Aorta (tissue), 5 donors: ENCODE results near the gene TNIK. TPM values are rescaled to one million over a fixed set of nuclear protein-coding genes. Genes with fewer than 3 reads are reported as not detected.

Experiments
- ATAC-seq: fragments of 200-7000 bp; cut with Tn5 transposase; one replicate; pipeline ENCODE4 v1.9.1; 2022; ENCODE audit warnings: moderate library complexity; ENCODE audit not compliant: low FRiP score
- DNase-seq, 2 donors: peaks; one replicate each; pipeline ENCODE4 v3.0.0-alpha.2; 2020
- H3K27ac ChIP-seq, 2 donors: one replicate each; pipeline ENCODE4 v1.5.1; 2013; ENCODE audit warnings: low read length in 2 of 2, mild to moderate bottlenecking in 2 of 2, moderate library complexity in 2 of 2, control low read depth in 1 of 2, inconsistent platforms in 1 of 2, low read depth in 1 of 2
- H3K27me3 ChIP-seq, 2 donors: one replicate each; pipeline ENCODE4 v1.6.1; 2013; ENCODE audit warnings: control low read depth in 1 of 2, low read length in 1 of 2, mild to moderate bottlenecking in 1 of 2, moderate library complexity in 1 of 2; ENCODE audit not compliant: insufficient read depth in 2 of 2, control insufficient read depth in 1 of 2
- H3K36me3 ChIP-seq, 2 donors: one replicate each; pipeline ENCODE4 v1.6.1; 2013; ENCODE audit warnings: control low read depth in 1 of 2, low read length in 1 of 2, mild to moderate bottlenecking in 1 of 2; ENCODE audit not compliant: insufficient read depth in 2 of 2, control insufficient read depth in 1 of 2
- H3K4me1 ChIP-seq, 2 donors: one replicate each; pipeline ENCODE4 v1.6.1; 2013; ENCODE audit warnings: low read length in 2 of 2, control low read depth in 1 of 2, mild to moderate bottlenecking in 1 of 2, moderate library complexity in 1 of 2; ENCODE audit not compliant: insufficient read depth in 2 of 2, control insufficient read depth in 1 of 2
- H3K4me3 ChIP-seq, 2 donors: one replicate each; pipeline ENCODE4 v1.5.1; 2013; ENCODE audit warnings: low read length in 2 of 2, control low read depth in 1 of 2, mild to moderate bottlenecking in 1 of 2
- H3K9me3 ChIP-seq: one replicate; pipeline ENCODE4 v1.6.1; 2013; ENCODE audit warnings: mild to moderate bottlenecking, low read length; ENCODE audit not compliant: control insufficient read depth
- WGBS, 2 donors: extraction: QIAGEN DNeasy Blood & Tissue Kit; methylation state at CpG; one replicate each; pipeline ENCODE4 v1.1.7; 2013; 5-methylcytosine and 5-hydroxymethylcytosine counted together
- intact Hi-C, 2 donors: fragments of 100-400 bp; cut with DNase I; formaldehyde crosslinking; loops; one replicate each; pipeline versions ENCODE4 v1.14.2 to v1.15.0; 2022
- polyA plus RNA-seq, 2 donors: library from polyadenylated mRNA; stranded (reverse); fragments of 200-250 nt; gene quantifications; one replicate each; pipeline ENCODE4 v1.2.3, GENCODE V29; 2013
- total RNA-seq, 2 donors: library from RNA; stranded (reverse); fragmentation: NEBNext Ultra II Directional; extraction: Animal tissue kit (Norgen Biotek cat#: 25700); gene quantifications; one replicate each; pipeline ENCODE4 v1.2.1, GENCODE V29; 2021
- donor health status: healthy with polysubstance abuse.
- donor health status: Bipolar disorder and iron deficiency.
- donor health status: DM: no; HTN: no; CAD: no.
- donor health status: DM: no; HTN: no; CAD: no.
- donor health status: DM: yes; HTN: yes; CAD: no.

The TNIK gene
- total and polyA plus RNA-seq, 4 donors: 4.7 to 14.6 (median 8.8) TPM

DNA sequence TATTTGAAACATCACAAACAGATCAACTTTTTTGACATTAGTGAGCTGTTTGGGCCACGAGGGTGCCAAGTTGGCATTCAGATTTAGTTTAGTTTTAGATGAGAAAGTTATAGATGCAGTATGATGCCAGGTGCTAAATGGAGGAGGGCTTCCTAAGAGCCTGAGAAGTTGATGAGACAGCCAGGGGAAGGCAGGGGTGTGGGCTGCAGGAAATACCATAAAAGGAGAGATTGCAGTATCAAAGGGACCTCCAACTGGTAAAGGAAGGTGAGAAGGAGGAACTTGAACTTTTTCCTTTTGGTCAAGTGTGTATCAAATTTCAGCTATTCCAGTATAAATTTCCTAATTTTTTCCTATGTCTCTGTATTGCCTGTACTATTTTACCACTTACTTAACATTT lies 2.0 kb upstream of the TNIK start:
- no peaks in the 10 kb centered on the region for H3K27me3 ChIP-seq
- no peak for DNase-seq
- intact Hi-C loops: loop anchor here in 1 of 2 donors (5.0 kb wide), 1 partner anchor 275 kb away; no protein-coding TSS in a partner anchor
- 88 to 91% methylated on average over 1 of the region's 1 CpG for WGBS, 2 donors
- no peak for ATAC-seq
- H3K27ac ChIP-seq: no peak overlapping the region
- H3K36me3 ChIP-seq: no peaks in the 10 kb centered on the region
- no peaks in the 10 kb centered on the region for H3K9me3 ChIP-seq
- no peaks in the 10 kb centered on the region for H3K4me1 ChIP-seq
- no peak overlapping the region for H3K4me3 ChIP-seq

DNA sequence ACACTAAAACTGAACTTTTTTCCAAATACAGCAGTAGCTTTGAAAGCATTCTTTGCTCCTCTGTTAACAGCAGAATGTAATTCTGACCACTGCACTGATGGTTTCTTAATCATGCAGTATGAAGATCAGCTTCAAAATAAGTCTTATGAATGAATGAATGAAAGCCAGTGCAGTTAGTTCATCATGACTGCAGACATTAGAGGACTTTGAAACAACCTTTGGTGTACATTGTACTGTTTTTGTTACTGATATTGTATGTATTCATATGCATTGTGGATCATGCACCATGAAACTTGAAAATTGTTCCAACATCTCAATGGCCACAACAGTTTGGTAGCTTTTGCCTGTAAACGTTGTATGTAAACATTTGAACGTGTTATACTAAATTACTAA lies 1.3 kb upstream of the TNIK start:
- Histone ChIP-seq H3K27me3 (no peaks in the 10 kb centered on the region), H3K4me3 (peak overlapping the region; percentile 68 to 87), H3K27ac (no peak overlapping the region), H3K36me3 (no peaks in the 10 kb centered on the region), H3K4me1 (no peaks in the 10 kb centered on the region), H3K9me3 (no peaks in the 10 kb centered on the region)
- WGBS, 2 donors: 41 to 50% methylated on average over 2 of the region's 2 CpGs
- intact Hi-C loops: loop anchor here in 1 of 2 donors (5.0 kb wide), 1 partner anchor 274 kb away; no protein-coding TSS in a partner anchor
- no peak for DNase-seq
- no peak for ATAC-seq

DNA sequence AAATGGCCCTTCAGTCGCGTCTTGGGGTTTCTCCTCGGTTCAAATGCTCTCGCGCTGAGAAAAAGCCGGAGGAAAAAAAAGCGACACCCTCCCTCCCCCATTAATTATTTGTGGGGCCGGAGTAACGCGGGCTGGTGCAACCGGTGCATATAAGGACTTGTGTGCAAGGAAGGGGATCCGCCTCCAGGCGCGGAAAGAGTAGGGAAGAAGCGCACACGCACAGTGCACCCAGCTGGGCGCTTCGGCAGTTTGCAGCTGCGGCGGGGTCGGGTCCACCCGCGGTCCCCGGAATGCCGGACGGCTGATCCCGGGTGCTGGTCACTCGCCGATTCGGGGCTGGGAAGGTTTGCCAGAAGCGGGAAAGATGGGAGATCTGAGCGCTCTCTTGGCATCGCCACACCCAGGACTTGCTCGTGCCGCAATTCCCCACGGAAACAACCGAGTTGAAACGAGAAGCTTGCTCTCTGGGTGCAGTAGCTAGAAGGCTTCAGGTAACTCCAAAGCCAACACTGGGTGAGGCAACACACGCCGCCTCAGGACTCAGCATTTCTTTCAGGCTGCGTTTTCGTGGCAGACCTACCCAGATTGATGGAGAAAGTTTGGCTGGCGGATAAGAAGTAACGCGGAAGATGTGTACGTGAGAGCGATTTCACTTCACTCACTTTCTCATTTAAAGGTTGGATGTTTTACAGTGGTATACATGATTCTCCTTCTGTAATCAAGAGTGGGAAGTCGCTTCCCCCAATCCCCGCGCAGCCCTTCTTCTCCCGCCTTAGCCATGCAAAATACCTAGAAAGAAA lies 720 bp upstream of the TNIK start:
- WGBS, 2 donors: 0% methylated on average over 49 to 51 of the region's 51 CpGs
- intact Hi-C loops: loop anchor here in 1 of 2 donors (5.0 kb wide), 1 partner anchor 274 kb away; no protein-coding TSS in a partner anchor

DNA sequence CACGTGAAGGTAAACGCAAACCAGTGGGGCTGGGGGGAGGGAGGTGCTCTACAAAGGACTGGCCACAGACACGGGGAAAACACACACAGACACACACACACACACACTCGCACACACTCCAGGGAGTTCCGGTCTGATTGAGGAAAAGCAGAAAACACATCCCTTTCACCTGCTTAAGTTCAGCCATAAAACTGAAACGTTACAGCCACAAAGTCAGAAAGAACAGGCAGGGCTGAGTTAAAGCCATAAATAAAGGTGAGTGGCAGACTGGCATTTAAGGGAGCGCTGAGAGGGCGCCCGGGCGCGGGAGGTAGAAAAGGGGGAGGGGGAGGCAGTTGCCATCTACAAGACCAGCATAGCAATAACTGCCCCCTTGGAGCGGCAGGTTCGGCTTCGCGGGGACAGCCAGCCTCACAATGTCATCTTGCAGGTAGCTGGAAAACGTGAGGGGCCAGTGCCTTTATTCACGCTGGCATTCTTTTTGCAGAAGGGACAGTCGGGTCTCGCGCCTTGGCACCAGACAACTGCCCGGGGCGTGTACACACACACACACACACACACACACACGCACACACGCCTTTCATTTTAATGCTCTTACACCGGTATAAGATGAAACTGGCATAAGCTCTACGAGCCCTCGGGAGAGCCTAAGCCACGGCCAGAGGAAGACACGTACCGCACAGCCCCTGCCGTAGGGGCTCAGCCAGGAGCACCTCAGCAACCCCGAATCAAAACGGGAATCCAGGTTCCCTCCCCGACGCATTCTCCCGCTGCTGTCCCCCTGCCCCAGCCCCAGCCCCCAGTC lies 866 bp downstream of the TNIK start:
- DNase-seq (peak in 1 of 2 donors; percentile 78), ATAC-seq (peak; percentile 40)
- Histone ChIP-seq H3K27me3 (no peaks in the 10 kb centered on the region), H3K36me3 (no peaks in the 10 kb centered on the region), H3K9me3 (no peaks in the 10 kb centered on the region), H3K4me1 (peaks cover 0 to 3% of the 10 kb centered on the region in 2 donors), H3K27ac (no peak overlapping the region), H3K4me3 (peak overlapping the region; percentile 68 to 87)
- intact Hi-C loops: loop anchor here in 1 of 2 donors (10.0 kb wide), 1 partner anchor 275 kb away; no protein-coding TSS in a partner anchor
- 0% methylated on average over 36 of the region's 36 CpGs for WGBS, 2 donors

More for the DNA sequence above, 720 bp upstream of the TNIK start:
- ATAC-seq: peak; percentile 85
- Histone ChIP-seq H3K27ac (no peak overlapping the region), H3K4me3 (peak overlapping the region; percentile 68 to 87), H3K9me3 (no peaks in the 10 kb centered on the region), H3K27me3 (no peaks in the 10 kb centered on the region), H3K4me1 (peaks cover 0 to 3% of the 10 kb centered on the region in 2 donors), H3K36me3 (no peaks in the 10 kb centered on the region)
- DNase-seq: peak; percentile 70 to 84

DNA sequence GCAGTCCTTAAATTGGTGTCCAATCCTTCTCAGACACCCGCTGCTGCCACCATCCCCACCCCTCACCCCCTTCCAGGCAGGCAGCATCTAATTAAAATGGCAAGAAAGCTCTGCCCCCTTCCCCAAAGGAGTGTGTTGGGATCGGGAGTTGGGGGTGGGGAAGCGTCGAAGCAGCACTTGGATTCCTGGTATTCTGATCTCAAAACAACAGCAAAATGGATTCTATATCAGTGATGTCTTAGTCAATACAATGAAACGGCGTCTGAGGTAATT lies 1.4 kb downstream of the TNIK start:
- Histone ChIP-seq H3K4me1 (peaks cover 0 to 3% of the 10 kb centered on the region in 2 donors), H3K27me3 (no peaks in the 10 kb centered on the region), H3K27ac (no peak overlapping the region), H3K4me3 (peak overlapping the region; percentile 68 to 87), H3K36me3 (no peaks in the 10 kb centered on the region), H3K9me3 (no peaks in the 10 kb centered on the region)
- DNase-seq (no peak), ATAC-seq (no peak)
- 11 to 12% methylated on average over 6 of the region's 6 CpGs for WGBS, 2 donors
- intact Hi-C loops: loop anchor here in 1 of 2 donors (10.0 kb wide), 1 partner anchor 274 kb away; no protein-coding TSS in a partner anchor

DNA sequence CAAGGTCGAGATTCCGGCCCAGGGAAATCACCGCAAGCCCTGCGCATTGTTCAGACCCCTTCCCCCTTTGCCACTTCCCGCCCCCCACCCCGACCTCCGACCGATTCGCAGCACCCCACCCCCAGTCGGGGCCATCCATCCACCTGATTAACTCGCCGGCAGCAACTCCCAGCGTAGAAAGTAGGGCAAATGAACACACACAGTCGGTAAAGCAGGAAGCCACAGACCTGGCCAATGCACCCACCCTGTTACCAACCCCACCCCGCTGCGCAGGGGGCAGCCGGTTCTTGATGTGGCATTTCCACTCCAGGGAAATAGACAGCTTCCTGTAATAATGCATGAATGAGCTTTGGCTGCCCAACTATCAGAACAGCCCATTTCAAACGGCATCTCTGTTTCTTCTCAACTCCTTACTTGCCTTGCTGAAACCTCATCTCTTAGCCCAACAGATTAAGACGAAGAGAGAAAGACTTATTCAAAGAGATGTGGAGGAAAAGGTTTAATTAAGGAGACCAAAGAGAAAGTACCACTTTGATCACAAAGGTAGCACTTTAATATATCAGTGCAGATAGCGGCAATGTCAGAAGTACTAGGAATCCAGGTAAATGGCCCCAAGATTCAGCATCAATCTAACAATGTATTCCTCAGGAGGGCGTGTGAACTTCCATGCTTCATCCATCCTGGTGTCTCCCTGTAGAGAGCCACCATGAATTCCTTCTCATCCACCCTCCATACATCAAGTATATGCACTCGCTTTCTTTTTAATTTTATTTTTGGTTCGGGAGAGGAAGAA lies 1.9 kb downstream of the TNIK start:
- Histone ChIP-seq H3K27ac (no peak overlapping the region), H3K4me1 (peaks cover 0 to 3% of the 10 kb centered on the region in 2 donors), H3K4me3 (peak overlapping the region in 1 of 2 donors; percentile 87), H3K27me3 (no peaks in the 10 kb centered on the region), H3K9me3 (no peaks in the 10 kb centered on the region), H3K36me3 (no peaks in the 10 kb centered on the region)
- intact Hi-C loops: loop anchor here in 1 of 2 donors (10.0 kb wide), 1 partner anchor 273 kb away; no protein-coding TSS in a partner anchor
- ATAC-seq: no peak
- no peak for DNase-seq
- 49 to 51% methylated on average over 23 of the region's 23 CpGs for WGBS, 2 donors

DNA sequence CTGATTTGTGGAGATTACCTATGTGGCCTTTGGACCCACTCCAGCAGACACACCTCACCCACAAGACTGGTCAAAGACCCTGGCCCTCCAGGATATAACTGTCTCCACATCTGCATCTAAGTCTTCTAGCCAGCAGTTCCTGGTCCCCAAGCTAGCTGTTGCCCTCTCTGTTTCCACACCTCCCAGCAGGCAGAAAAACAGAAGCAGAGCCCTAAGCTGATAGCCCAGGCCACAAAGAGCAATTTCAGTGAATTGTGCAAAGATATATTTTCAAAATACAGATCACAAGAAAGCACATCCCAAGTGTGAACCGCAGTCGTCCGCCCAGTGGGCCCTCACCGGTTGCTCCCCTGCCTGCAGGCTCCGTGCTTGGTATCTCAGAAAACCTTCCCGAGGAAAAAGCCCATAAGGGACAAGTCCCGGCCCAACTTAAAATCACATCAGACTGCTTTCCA lies 2.6 kb downstream of the TNIK start:
- Histone ChIP-seq H3K9me3 (no peaks in the 10 kb centered on the region), H3K4me3 (no peak overlapping the region), H3K4me1 (peaks cover 0 to 3% of the 10 kb centered on the region in 2 donors), H3K27me3 (no peaks in the 10 kb centered on the region), H3K36me3 (no peaks in the 10 kb centered on the region), H3K27ac (no peak overlapping the region)
- ATAC-seq (no peak), DNase-seq (no peak)
- 69 to 70% methylated on average over 7 of the region's 7 CpGs for WGBS, 2 donors
- intact Hi-C loops: loop anchor here in 1 of 2 donors (10.0 kb wide), 1 partner anchor 273 kb away; no protein-coding TSS in a partner anchor
